ENCODE measurements around the gene C4orf54.

C4orf54 gene

DNA sequence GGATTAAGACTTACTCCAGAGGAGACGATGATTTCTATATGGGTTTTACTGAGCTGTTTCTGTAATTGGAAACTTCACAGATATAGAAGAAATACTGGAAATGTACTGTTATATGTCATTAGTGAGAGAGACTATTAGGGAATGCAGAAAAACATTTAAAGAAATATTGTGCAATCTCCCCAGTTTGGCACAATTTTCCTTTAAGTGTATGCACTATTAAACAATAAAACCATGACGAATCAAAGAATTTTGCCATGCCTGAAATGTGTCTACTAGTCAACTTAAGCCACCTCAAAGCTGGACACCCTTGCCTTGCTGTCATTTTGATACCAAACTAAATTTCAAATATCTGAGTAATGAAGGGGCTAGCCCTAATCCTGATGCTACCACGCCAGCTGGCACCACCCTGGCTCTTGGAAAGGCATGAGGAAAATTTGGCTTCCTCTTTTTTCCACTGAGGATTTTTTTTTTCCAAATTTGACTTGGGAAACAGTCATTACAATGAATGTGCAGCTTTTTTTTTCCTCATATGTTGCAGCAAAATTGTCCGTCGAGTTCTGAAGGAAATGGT, 46.9 kb downstream of the C4orf54 start:
- no peaks in the 10 kb centered on the region for H3K27me3 ChIP-seq (ENCODE audit: control insufficient read depth, insufficient read depth, low read length)
- H3K9ac ChIP-seq (ENCODE audit: low read length), result no peak overlapping the region
- H3K27ac ChIP-seq (ENCODE audit: low read depth, low read length), result no peak overlapping the region
- H3K36me3 ChIP-seq (ENCODE audit: control insufficient read depth, insufficient read depth, low read length), result no peaks in the 10 kb centered on the region
- H3K4me1 ChIP-seq (ENCODE audit: control insufficient read depth, insufficient read depth, low read length), result peaks cover 3% of the 10 kb centered on the region
- no peak overlapping the region for H3K4me3 ChIP-seq (ENCODE audit: low read length)

DNA sequence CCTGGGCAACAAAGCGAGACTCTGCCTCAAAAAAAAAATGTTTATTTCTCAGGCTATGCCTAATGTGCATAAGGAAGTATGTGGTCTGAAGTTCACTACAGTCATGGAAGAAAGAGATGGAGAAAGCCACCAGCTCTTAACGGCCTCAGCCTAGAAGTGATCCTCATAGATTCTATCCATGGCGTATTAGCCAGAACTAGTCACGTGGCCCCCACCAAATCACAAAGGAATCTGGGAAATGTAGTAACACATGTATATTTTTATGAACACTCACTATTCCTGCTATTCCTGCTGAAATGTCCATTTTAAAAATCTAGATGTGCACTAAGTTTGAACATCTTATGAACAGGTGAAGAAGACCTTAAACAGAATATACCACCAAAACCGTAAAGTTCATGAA, 49.2 kb downstream of the C4orf54 start:
- Histone ChIP-seq H3K4me3 (ENCODE audit: low read length) (no peak overlapping the region), H3K4me1 (ENCODE audit: control insufficient read depth, insufficient read depth, low read length) (peaks cover 3% of the 10 kb centered on the region), H3K36me3 (ENCODE audit: control insufficient read depth, insufficient read depth, low read length) (no peaks in the 10 kb centered on the region), H3K9ac (ENCODE audit: low read length) (no peak overlapping the region), H3K27ac (ENCODE audit: low read depth, low read length) (no peak overlapping the region), H3K27me3 (ENCODE audit: control insufficient read depth, insufficient read depth, low read length) (no peaks in the 10 kb centered on the region)
